ENCODE results near the gene FBXL7.

Gene FBXL7

DNA sequence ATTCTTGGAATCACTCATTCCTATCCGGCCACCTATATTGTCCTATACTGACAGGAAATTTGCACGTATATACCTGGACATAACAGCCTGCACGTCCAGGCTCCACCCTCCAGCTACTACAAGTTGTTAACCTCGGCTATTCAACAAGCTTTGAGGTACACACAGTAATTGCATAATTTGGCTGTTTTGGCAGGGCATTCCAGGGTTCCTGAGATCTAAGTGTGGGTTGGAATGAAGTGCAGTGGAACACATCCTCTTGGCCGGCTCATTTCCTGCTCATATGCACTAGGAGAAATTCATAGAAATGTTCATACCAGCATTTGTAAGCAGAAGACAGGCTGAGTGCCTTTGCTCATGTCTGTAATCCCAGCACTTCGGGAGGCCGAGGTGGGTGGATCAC, 222.3 kb downstream of the FBXL7 start:
- no peak for DNase-seq

DNA sequence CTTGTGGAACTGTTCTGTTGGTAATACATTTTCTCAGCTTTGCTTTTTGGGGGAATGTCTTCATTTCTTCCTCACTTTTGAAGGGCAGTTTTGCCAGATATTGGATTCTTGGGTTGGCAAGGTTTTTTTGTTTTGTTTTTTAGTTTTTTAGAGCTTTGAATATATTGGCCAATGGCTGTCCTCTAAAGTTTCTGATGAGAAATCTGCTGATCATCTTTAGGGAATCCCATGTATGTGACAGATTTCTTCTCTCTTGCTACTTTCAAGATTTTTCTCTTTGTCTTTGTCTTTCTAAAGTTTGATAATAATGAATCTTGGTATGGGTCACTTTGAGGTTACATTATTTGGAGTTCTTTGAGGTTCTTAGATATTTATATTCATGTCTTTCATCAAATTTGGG, 227.4 kb downstream of the FBXL7 start:
- no peak for DNase-seq

- no peak for DNase-seq
Measured at GRCh38 chr5:15728811-15729210, 228.8 kb downstream of the FBXL7 start.

GRCh38 chr5:15731699-15732098, 231.7 kb downstream of the FBXL7 start:
- no peak for DNase-seq

- no peak for DNase-seq
Measured at GRCh38 chr5:15734058-15734457, 234.1 kb downstream of the FBXL7 start.

- DNase-seq = no peak
Measured at GRCh38 chr5:15737036-15737821, 237.2 kb downstream of the FBXL7 start.

GRCh38 chr5:15737871-15738664, 238.1 kb downstream of the FBXL7 start:
- DNase-seq = no peak

GRCh38 chr5:15740383-15740782, 240.4 kb downstream of the FBXL7 start:
- no peak for DNase-seq

- no peak for DNase-seq
Measured at GRCh38 chr5:15741591-15741990, 241.6 kb downstream of the FBXL7 start.

- DNase-seq = no peak
Measured at GRCh38 chr5:15746833-15747232, 246.9 kb downstream of the FBXL7 start.

DNA sequence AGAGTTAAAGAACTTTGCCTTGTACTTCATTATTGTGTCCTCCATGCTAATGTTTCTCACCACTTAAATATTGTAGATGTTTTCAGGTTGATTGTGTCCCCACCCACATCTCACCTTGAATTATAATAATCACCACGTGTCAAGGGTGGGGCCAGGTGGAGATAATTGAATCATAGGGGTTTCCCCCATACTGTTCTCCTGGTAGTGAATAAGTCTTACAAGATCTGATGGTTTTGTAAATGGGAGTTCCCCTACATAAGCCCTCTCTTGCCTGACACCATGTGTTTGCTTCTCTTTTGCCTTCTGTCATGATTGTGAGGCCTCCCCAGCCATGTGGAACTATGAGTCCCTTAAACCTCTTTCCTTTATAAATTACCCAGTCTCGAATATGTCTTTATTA, 248.3 kb downstream of the FBXL7 start:
- DNase-seq = no peak

DNA sequence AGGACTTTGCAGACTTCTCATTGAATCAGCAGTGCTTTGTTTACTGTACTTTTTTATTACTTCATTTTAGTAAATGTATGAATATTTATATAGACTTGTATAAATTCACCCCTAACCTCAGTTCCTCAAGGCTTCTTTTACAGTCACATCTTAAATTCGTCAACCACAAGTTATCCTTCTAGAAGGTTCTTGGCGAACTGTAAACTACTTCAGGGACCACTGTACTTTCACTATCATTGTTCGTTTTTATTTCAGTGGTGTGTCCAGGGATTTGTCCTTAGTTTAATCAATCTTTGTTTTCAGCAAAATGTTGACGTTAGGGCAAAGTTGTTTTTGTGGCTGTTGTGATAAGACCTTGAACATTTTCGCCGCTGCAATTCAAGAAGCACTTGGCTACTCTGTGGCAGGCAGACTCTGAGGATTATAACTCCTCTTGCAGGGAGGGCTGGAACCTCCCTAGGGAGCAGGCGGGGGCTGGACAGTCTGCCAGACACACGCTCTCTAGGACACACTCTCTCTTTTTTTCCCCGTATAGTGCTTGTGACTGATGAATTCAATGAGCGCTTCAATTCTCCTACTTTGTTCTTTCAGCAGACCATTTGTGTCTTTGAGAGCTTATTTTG, 252.8 kb downstream of the FBXL7 start:
- DNase-seq = no peak

GRCh38 chr5:15753752-15754151, 253.8 kb downstream of the FBXL7 start:
- DNase-seq = no peak

- DNase-seq = no peak
Measured at GRCh38 chr5:15757103-15757502, 257.1 kb downstream of the FBXL7 start.

- DNase-seq = no peak
Measured at GRCh38 chr5:15757619-15758018, 257.6 kb downstream of the FBXL7 start.

GRCh38 chr5:15762668-15763067, 262.7 kb downstream of the FBXL7 start:
- DNase-seq = no peak

DNA sequence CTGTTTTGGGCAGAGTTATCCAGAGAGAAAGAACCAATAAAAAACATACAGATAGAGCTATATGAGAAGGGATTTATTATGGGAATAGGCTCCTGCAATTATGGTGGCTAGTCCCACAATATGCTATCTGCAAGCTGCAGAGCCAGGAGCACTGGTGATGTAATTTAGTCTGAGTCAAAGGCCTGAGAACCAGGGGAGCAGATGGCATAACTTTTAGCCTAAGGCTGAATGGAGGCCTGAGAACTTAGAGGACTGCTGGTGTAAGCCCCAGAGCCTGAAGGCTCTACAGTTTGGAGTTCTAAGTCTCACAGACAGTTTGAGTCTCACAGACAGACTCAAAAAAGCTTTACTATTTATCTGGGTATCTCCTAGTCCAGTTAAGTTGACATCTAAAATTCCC, 263.8 kb downstream of the FBXL7 start:
- no peak for DNase-seq

DNA sequence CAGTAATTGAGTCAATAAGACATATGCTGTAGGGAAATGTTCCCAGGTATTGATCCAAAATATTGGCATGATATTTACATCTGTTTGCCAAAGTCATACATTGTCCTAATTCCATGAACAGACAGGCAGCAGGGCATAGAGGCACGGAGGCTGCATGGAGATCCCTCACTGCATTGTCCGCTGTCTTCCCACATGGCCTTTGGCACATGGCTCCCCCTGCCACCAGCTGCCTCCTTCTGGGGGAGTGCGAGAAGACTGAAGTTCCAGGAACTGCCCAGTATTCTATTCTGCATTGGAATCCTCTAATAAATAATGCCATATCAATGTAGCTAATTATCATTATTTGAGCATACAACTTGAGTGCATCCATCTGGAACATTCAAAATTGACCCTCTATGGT, 269.0 kb downstream of the FBXL7 start:
- no peak for DNase-seq

GRCh38 chr5:15772131-15772530, 272.2 kb downstream of the FBXL7 start:
- DNase-seq = no peak

- DNase-seq = no peak
Measured at GRCh38 chr5:15774632-15775031, 274.7 kb downstream of the FBXL7 start.

- DNase-seq = no peak
Measured at GRCh38 chr5:15776346-15776745, 276.4 kb downstream of the FBXL7 start.

DNA sequence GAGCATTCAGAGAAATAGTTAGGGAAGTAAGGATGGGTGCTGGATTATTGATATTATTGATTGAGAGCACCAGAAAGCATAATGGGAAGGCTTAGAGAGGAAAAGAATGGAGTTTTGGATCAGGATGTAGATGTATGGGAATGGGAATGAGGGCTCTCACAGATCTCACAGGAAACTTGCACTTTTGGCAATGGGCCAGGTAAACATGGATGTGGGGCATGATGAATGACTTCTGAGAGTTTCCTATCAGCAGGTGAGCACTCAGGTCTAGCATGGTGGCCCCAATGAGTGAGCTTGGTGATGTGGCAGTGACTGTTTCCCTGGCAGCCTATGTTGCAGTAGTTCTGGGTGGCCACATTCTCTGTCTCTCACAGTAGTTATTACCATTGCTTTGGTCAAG, 283.8 kb downstream of the FBXL7 start:
- no peak for DNase-seq

DNA sequence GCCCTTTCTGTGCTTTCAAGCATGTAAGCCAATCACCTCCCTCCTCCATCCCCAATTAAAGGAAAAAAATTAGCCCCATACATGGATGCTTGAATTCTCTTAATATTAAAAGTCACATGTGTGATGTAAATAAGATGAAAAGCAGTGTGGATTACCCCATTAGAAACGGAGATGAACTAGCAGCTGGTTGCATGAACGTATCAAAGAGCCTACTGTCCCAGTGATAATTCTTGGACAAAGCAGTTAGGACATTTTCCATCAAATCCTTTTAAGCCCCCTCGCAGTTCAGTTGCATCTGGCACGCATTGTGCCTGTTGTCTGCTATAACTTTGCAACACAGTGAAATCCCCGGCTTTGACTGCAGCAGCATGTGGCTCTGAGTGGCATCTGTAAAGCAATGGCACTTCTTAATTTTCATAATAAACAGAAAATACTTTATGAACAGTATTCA, 285.6 kb downstream of the FBXL7 start:
- DNase-seq = no peak

- no peak for DNase-seq
Measured at GRCh38 chr5:15786326-15786725, 286.3 kb downstream of the FBXL7 start.

All from NCI-H187 (cell line).